A673 (cell line): Measurements from ENCODE around the gene AQR. TPM values are rescaled to one million over a fixed set of nuclear protein-coding genes. Genes with fewer than 3 reads are reported as not detected.
A peak's percentile ranks its signal among the peaks of the same experiment; 100 is the strongest.
"Not testable (repeated sequence)": the region's sequence is repeated elsewhere in the genome, so short reads cannot be mapped to it uniquely, and the experiment has no call there.

Source experiments
- BruUV-seq: library from RNA; stranded (reverse); fragments of 400-500 nt; replicated peaks from 2 replicates; lab custom pipeline; 2021; lab: Mats Ljungman, UMichigan
- CTCF ChIA-PET: fragments of 300-600 bp; sonication (Branson Sonifier 250); formaldehyde crosslinking; loops from one replicate; lab custom pipeline; 2022; ENCODE audit warnings: antibody characterized with exemption; lab: Charles Lee
- POLR2A ChIA-PET: fragments of 300-600 bp; sonication (Branson Sonifier 250); formaldehyde crosslinking; loops from one replicate; lab custom pipeline; 2022; ENCODE audit warnings: antibody characterized with exemption; ENCODE audit not compliant: low non-redundant PET; lab: Charles Lee
- DNase-seq: peaks from one replicate; pipeline ENCODE4 v3.0.0-alpha.2; 2015; ENCODE audit warnings: low spot score
- H3K27ac ChIP-seq: fragments of 200-600 bp; sonication (generic); 2 replicates; pipeline ENCODE4 v1.5.1; 2016; ENCODE audit warnings: mixed run types, low read depth, mild to moderate bottlenecking, mixed read lengths, antibody characterized with exemption, low read length; ENCODE audit not compliant: poor library complexity, severe bottlenecking
- H3K27me3 ChIP-seq: fragments of 200-600 bp; sonication (generic); replicated peaks from 2 replicates; pipeline ENCODE4 v1.6.1; 2017; ENCODE audit warnings: mixed run types, low read depth, mild to moderate bottlenecking, mixed read lengths, antibody characterized with exemption, low read length; ENCODE audit not compliant: insufficient read depth, poor library complexity
- H3K36me3 ChIP-seq: fragments of 200-600 bp; sonication (generic); 2 replicates; pipeline ENCODE4 v1.6.1; 2016; ENCODE audit warnings: mixed run types, mild to moderate bottlenecking, mixed read lengths, antibody characterized with exemption, low read length; ENCODE audit not compliant: insufficient read depth, poor library complexity, severe bottlenecking
- H3K4me1 ChIP-seq: fragments of 200-600 bp; sonication (generic); 2 replicates; pipeline ENCODE4 v1.6.1; 2017; ENCODE audit warnings: mixed run types, mild to moderate bottlenecking, mixed read lengths, antibody characterized with exemption, low read length; ENCODE audit not compliant: insufficient read depth, poor library complexity, severe bottlenecking
- H3K4me3 ChIP-seq: fragments of 200-600 bp; sonication (generic); 2 replicates; pipeline ENCODE4 v1.5.1; 2016; ENCODE audit warnings: low read depth, mixed run types, mild to moderate bottlenecking, mixed read lengths, low read length; ENCODE audit not compliant: poor library complexity, severe bottlenecking
- H3K9me3 ChIP-seq: fragments of 200-600 bp; sonication (generic); 2 replicates; pipeline ENCODE4 v1.6.1; 2016; ENCODE audit warnings: mixed run types, low read depth, mild to moderate bottlenecking, mixed read lengths, antibody characterized with exemption, low read length; ENCODE audit not compliant: poor library complexity, severe bottlenecking
- CTCF ChIP-seq: fragments of 300-800, 200-600 bp; sonication (generic); conservative IDR thresholded peaks from 2 replicates; pipeline ENCODE4 v1.5.1; 2017; ENCODE audit warnings: low read depth, mild to moderate bottlenecking, antibody characterized with exemption, low read length, moderate library complexity, mixed read lengths
- EZH2 ChIP-seq: fragments of 200-600 bp; sonication (generic); IDR thresholded peaks from 2 replicates; pipeline ENCODE4 v1.6.1; 2017; ENCODE audit warnings: borderline replicate concordance, low read depth, mild to moderate bottlenecking, mixed read lengths, antibody characterized with exemption, low read length; ENCODE audit not compliant: poor library complexity, severe bottlenecking
- intact Hi-C: fragments of 100-400 bp; cut with micrococcal nuclease; formaldehyde crosslinking; loops from one replicate; pipeline ENCODE4 v1.10.0; 2022; ENCODE audit not compliant: unreplicated experiment
- total RNA-seq: library from RNA; stranded (reverse); gene quantifications from 2 replicates; pipeline ENCODE4 v1.2.3, GENCODE V29; 2021

The AQR gene
- total RNA-seq, 1 experiment from 2014 or later, result 34.2 TPM

- ChIA-PET POLR2A (no interaction called here), CTCF (no interaction called here)
- DNase-seq, result no peak
- Histone ChIP-seq H3K36me3 (peaks cover 18% of the 10 kb centered on the region), H3K27ac (no peak overlapping the region), H3K4me3 (no peak overlapping the region), H3K9me3 (no peaks in the 10 kb centered on the region), H3K4me1 (no peaks in the 10 kb centered on the region), H3K27me3 (no peaks in the 10 kb centered on the region)
- BruUV-seq, result no TSS peak
- TF ChIP-seq EZH2 (no peak), CTCF (no peak)
- intact Hi-C loops, result no loop called here
Observed at GRCh38 chr15:34951993-34952392, 17.5 kb downstream of the AQR start.

- H3K36me3 ChIP-seq, result peaks cover 16% of the 10 kb centered on the region
- no peak overlapping the region for H3K4me3 ChIP-seq
- intact Hi-C loops, result no loop called here
- BruUV-seq, result TSS peak; percentile 12
- ChIA-PET CTCF (interaction anchor here (0.6 kb wide), 1 partner anchor 437 kb away, joined by 3 read pairs; no protein-coding TSS in a partner anchor), POLR2A (no interaction called here)
- H3K27ac ChIP-seq, result no peak overlapping the region
- DNase-seq, result no peak
- H3K27me3 ChIP-seq, result no peaks in the 10 kb centered on the region
- H3K4me1 ChIP-seq, result no peaks in the 10 kb centered on the region
- H3K9me3 ChIP-seq, result no peaks in the 10 kb centered on the region
- TF ChIP-seq EZH2, result no peak
- no peak for TF ChIP-seq CTCF
Observed at GRCh38 chr15:34944936-34945335, 24.6 kb downstream of the AQR start.

- no TSS peak for BruUV-seq
- Histone ChIP-seq H3K36me3 (peaks cover 21% of the 10 kb centered on the region), H3K4me3 (no peak overlapping the region), H3K27me3 (no peaks in the 10 kb centered on the region), H3K27ac (no peak overlapping the region), H3K9me3 (no peaks in the 10 kb centered on the region), H3K4me1 (no peaks in the 10 kb centered on the region)
- ChIA-PET POLR2A (no interaction called here), CTCF (no interaction called here)
- DNase-seq, result no peak
- TF ChIP-seq CTCF (no peak), EZH2 (no peak)
- intact Hi-C loops, result no loop called here
Observed at GRCh38 chr15:34943711-34944110, 25.8 kb downstream of the AQR start.

GRCh38 chr15:34943264-34943663, 26.3 kb downstream of the AQR start:
- POLR2A ChIA-PET, H3K4me3 ChIP-seq, H3K9me3 ChIP-seq, intact Hi-C loops, H3K27me3 ChIP-seq, CTCF ChIA-PET, H3K27ac ChIP-seq, BruUV-seq, H3K4me1 ChIP-seq, DNase-seq: not testable (repeated sequence)
- H3K36me3 ChIP-seq, result peaks cover 23% of the 10 kb centered on the region
